ENCODE measurements around the gene GRK3. TPM values are rescaled to one million over a fixed set of nuclear protein-coding genes. Genes with fewer than 3 reads are reported as not detected.

GRK3 gene
- total RNA-seq, 1 donor from 2014 or later: 19.4 TPM

- Mint-ChIP-seq H3K27me3 (ENCODE audit: low read depth) (no peaks in the 10 kb centered on the region), H3K27ac (ENCODE audit: unreplicated experiment) (no peak overlapping the region), H3K9me3 (no peaks in the 10 kb centered on the region), H3K4me3 (no peak overlapping the region), H3K36me3 (ENCODE audit: low read depth) (peaks cover 5% of the 10 kb centered on the region), H3K4me1 (peaks cover 7% of the 10 kb centered on the region)
- no peak for TF ChIP-seq CTCF (conservative IDR thresholded peaks at IDR 0.05)
- no peak for DNase-seq (ENCODE audit: low read depth, low spot score)
Observed at GRCh38 chr22:25645964-25646363, 81.5 kb downstream of the GRK3 start.

GRCh38 chr22:25650833-25651232 is 86.4 kb downstream of the GRK3 start:
- no peak for TF ChIP-seq CTCF (conservative IDR thresholded peaks at IDR 0.05)
- H3K9me3 Mint-ChIP-seq: no peaks in the 10 kb centered on the region
- no peaks in the 10 kb centered on the region for H3K4me1 Mint-ChIP-seq
- no peak overlapping the region for H3K4me3 Mint-ChIP-seq
- no peak overlapping the region for H3K27ac Mint-ChIP-seq (ENCODE audit: unreplicated experiment)
- H3K27me3 Mint-ChIP-seq (ENCODE audit: low read depth): no peaks in the 10 kb centered on the region
- no peaks in the 10 kb centered on the region for H3K36me3 Mint-ChIP-seq (ENCODE audit: low read depth)
- DNase-seq (ENCODE audit: low read depth, low spot score): no peak

GRCh38 chr22:25651332-25652085 is 87.0 kb downstream of the GRK3 start:
- no peak overlapping the region for H3K27ac Mint-ChIP-seq (ENCODE audit: unreplicated experiment)
- H3K4me3 Mint-ChIP-seq: no peak overlapping the region
- DNase-seq (ENCODE audit: low read depth, low spot score): no peak
- H3K9me3 Mint-ChIP-seq: no peaks in the 10 kb centered on the region
- no peaks in the 10 kb centered on the region for H3K36me3 Mint-ChIP-seq (ENCODE audit: low read depth)
- no peak for TF ChIP-seq CTCF (conservative IDR thresholded peaks at IDR 0.05)
- no peaks in the 10 kb centered on the region for H3K27me3 Mint-ChIP-seq (ENCODE audit: low read depth)
- H3K4me1 Mint-ChIP-seq: no peaks in the 10 kb centered on the region

GRCh38 chr22:25654676-25655075 is 90.2 kb downstream of the GRK3 start:
- no peak for TF ChIP-seq CTCF (conservative IDR thresholded peaks at IDR 0.05)
- Mint-ChIP-seq H3K4me3 (no peak overlapping the region), H3K4me1 (no peaks in the 10 kb centered on the region), H3K27ac (ENCODE audit: unreplicated experiment) (no peak overlapping the region), H3K9me3 (no peaks in the 10 kb centered on the region), H3K36me3 (ENCODE audit: low read depth) (no peaks in the 10 kb centered on the region), H3K27me3 (ENCODE audit: low read depth) (no peaks in the 10 kb centered on the region)
- no peak for DNase-seq (ENCODE audit: low read depth, low spot score)

GRCh38 chr22:25655371-25655935 is 91.0 kb downstream of the GRK3 start:
- no peaks in the 10 kb centered on the region for H3K27me3 Mint-ChIP-seq (ENCODE audit: low read depth)
- no peaks in the 10 kb centered on the region for H3K4me1 Mint-ChIP-seq
- no peak for DNase-seq (ENCODE audit: low read depth, low spot score)
- no peak for TF ChIP-seq CTCF (conservative IDR thresholded peaks at IDR 0.05)
- no peaks in the 10 kb centered on the region for H3K9me3 Mint-ChIP-seq
- H3K36me3 Mint-ChIP-seq (ENCODE audit: low read depth): no peaks in the 10 kb centered on the region
- no peak overlapping the region for H3K4me3 Mint-ChIP-seq
- H3K27ac Mint-ChIP-seq (ENCODE audit: unreplicated experiment): no peak overlapping the region

Measured in neural crest cell (in vitro differentiated cells).